Spleen (tissue), 11 donors: ENCODE measurements around the gene TRABD. TPM values are rescaled to one million over a fixed set of nuclear protein-coding genes. Genes with fewer than 3 reads are reported as not detected.

Experiments used
- DNase-seq: peaks from one replicate; pipeline ENCODE4 v3.0.0-alpha.2; 2020
- H3K27ac ChIP-seq, 8 donors: fragments of 200-600 bp; sonication (generic) in 7 of 8; 1 replicate in 4 of 8; 2 replicates in 4 of 8; pipeline versions ENCODE4 v1.5.0 to v1.8.0; 2016 to 2021; ENCODE audit warnings: inconsistent platforms in 4 of 8, mild to moderate bottlenecking in 4 of 8, moderate library complexity in 1 of 8
- H3K27me3 ChIP-seq, 7 donors: fragments of 200-600 bp; sonication (generic) in 6 of 7; replicated peaks in 1 of 7; 1 replicate in 4 of 7; 2 replicates in 3 of 7; pipeline versions ENCODE4 v1.5.0 to v1.8.0; 2016 to 2021; ENCODE audit warnings: inconsistent platforms in 3 of 7, mild to moderate bottlenecking in 1 of 7
- H3K36me3 ChIP-seq, 6 donors: fragments of 200-600 bp; sonication (generic) in 5 of 6; 1 replicate in 4 of 6; 2 replicates in 2 of 6; pipeline versions ENCODE4 v1.5.0 to v1.8.0; 2016 to 2021; ENCODE audit warnings: inconsistent platforms in 2 of 6
- H3K4me1 ChIP-seq, 6 donors: fragments of 200-600 bp; sonication (generic) in 5 of 6; 1 replicate in 3 of 6; 2 replicates in 3 of 6; pipeline versions ENCODE4 v1.5.0 to v1.8.0; 2016 to 2021; ENCODE audit warnings: inconsistent platforms in 3 of 6
- H3K4me3 ChIP-seq, 8 donors: fragments of 200-600 bp; sonication (generic) in 7 of 8; 1 replicate in 4 of 8; 2 replicates in 4 of 8; pipeline versions ENCODE4 v1.5.0 to v1.8.0; 2016 to 2021; ENCODE audit warnings: inconsistent platforms in 4 of 8, mild to moderate bottlenecking in 4 of 8, moderate library complexity in 2 of 8
- H3K9me3 ChIP-seq, 8 donors: fragments of 200-600 bp; sonication (generic) in 7 of 8; 1 replicate in 4 of 8; 2 replicates in 4 of 8; pipeline versions ENCODE4 v1.5.0 to v1.8.0; 2016 to 2021; ENCODE audit warnings: inconsistent platforms in 4 of 8
- CTCF ChIP-seq, 11 experiments: fragments of 200-600 bp in 7 of 11; fragments of 450-650 bp in 4 of 11; sonication (generic) in 4 of 11; IDR thresholded peaks in 8 of 11; conservative IDR thresholded peaks in 3 of 11; 1 replicate in 7 of 11; 2 replicates in 4 of 11; pipeline versions ENCODE4 v1.4.0 to v1.8.0; 2016 to 2021; ENCODE audit warnings: antibody characterized with exemption in 11 of 11, inconsistent platforms in 4 of 11, mild to moderate bottlenecking in 1 of 11
- POLR2A ChIP-seq, 3 donors: fragments of 450-650 bp; IDR thresholded peaks; one replicate each; pipeline ENCODE4 v1.5.1; 2017; ENCODE audit warnings: antibody characterized with exemption in 3 of 3, mild to moderate bottlenecking in 1 of 3
- POLR2AphosphoS5 ChIP-seq, 3 donors: sonication (generic); formaldehyde crosslinking; IDR thresholded peaks; one replicate each; pipeline ENCODE4 v1.5.1; 2017; ENCODE audit warnings: antibody characterized with exemption in 3 of 3
- WGBS, 5 donors: extraction: QIAGEN DNeasy Blood & Tissue Kit in 3 of 5; methylation state at CpG; one replicate each; pipeline versions ENCODE4 v1.1.5 to v1.1.7; 2013 to 2018; 5-methylcytosine and 5-hydroxymethylcytosine counted together
- intact Hi-C: fragments of 100-400 bp; cut with DNase I; formaldehyde crosslinking; loops from one replicate; pipeline ENCODE4 v1.15.0; 2023; ENCODE audit warnings: low total_unique reads
- polyA plus RNA-seq, 3 donors: library from polyadenylated mRNA; stranded (reverse); fragments of 200-250 nt; gene quantifications; one replicate each; pipeline ENCODE4 v1.2.1, GENCODE V29; 2013
- total RNA-seq, 7 donors: library from RNA; depleted of rRNA in 3 of 7; stranded (reverse); fragments of >200 nt in 3 of 7; fragmentation: NEBNext Ultra II Directional in 4 of 7; extraction: Animal tissue kit (Norgen Biotek cat#: 25700) in 4 of 7; gene quantifications; one replicate each; pipeline versions ENCODE4 v1.1.0 to v1.2.1, GENCODE V29; 2016 to 2021
- donor health status: healthy with polysubstance abuse.
- donor health status: DM: no; HTN: no; CAD: no; lungs with moderate emphysema.
- donor health status: DM: no; HTN: no; CAD: no.
- donor health status: Bipolar disorder and iron deficiency.
- donor health status: healthy.
- donor health status: DM: no; HTN: no; CAD: no.
- donor health status: DM: yes; HTN: yes; CAD: no.

TRABD gene
- total and polyA plus RNA-seq, 10 donors = 43.3 to 85.8 (median 60.0) TPM

- H3K27ac ChIP-seq = no peak overlapping the region
- H3K9me3 ChIP-seq = no peaks in the 10 kb centered on the region
- DNase-seq = no peak
- TF ChIP-seq POLR2AphosphoS5 (IDR thresholded peaks at IDR 0.05) (no peak), POLR2A (IDR thresholded peaks at IDR 0.05) (no peak), CTCF (IDR thresholded peaks at IDR 0.05 in 8 of 11, conservative IDR thresholded peaks at IDR 0.05 in 3 of 11) (no peak)
- peaks cover 0 to 28% (median 9%) of the 10 kb centered on the region in 6 donors for H3K4me1 ChIP-seq
- 80 to 92% (median 89%) methylated on average over 27 to 35 of the region's 35 CpGs for WGBS, 5 donors
- peaks cover 0 to 23% (median 0%) of the 10 kb centered on the region in 7 donors for H3K27me3 ChIP-seq
- intact Hi-C loops = loop anchor here (5.0 kb wide), 1 partner anchor 57 kb away; no protein-coding TSS in a partner anchor
- no peak overlapping the region for H3K4me3 ChIP-seq
- H3K36me3 ChIP-seq = no peaks in the 10 kb centered on the region
These were observed 35.3 kb upstream of the TRABD start for GRCh38 chr22:50150161-50151129.

- Histone ChIP-seq H3K27ac (no peak overlapping the region), H3K4me3 (no peak overlapping the region), H3K9me3 (no peaks in the 10 kb centered on the region), H3K36me3 (no peaks in the 10 kb centered on the region), H3K27me3 (peaks cover 0 to 12% (median 0%) of the 10 kb centered on the region in 7 donors), H3K4me1 (peaks cover 0 to 22% (median 7%) of the 10 kb centered on the region in 6 donors)
- 77 to 90% (median 87%) methylated on average over 14 to 33 of the region's 33 CpGs for WGBS, 5 donors
- intact Hi-C loops = loop anchor here (5.0 kb wide), 1 partner anchor 55 kb away; no protein-coding TSS in a partner anchor
- no peak for DNase-seq
- no peak for TF ChIP-seq CTCF (IDR thresholded peaks at IDR 0.05 in 8 of 11, conservative IDR thresholded peaks at IDR 0.05 in 3 of 11)
- TF ChIP-seq POLR2A (IDR thresholded peaks at IDR 0.05) = no peak
- TF ChIP-seq POLR2AphosphoS5 (IDR thresholded peaks at IDR 0.05) = no peak
These were observed 33.9 kb upstream of the TRABD start for GRCh38 chr22:50151571-50152537.

GRCh38 chr22:50153056-50153755 lies 32.5 kb upstream of the TRABD start:
- TF ChIP-seq CTCF (IDR thresholded peaks at IDR 0.05 in 8 of 11, conservative IDR thresholded peaks at IDR 0.05 in 3 of 11) = no peak
- TF ChIP-seq POLR2AphosphoS5 (IDR thresholded peaks at IDR 0.05) = no peak
- no peak for TF ChIP-seq POLR2A (IDR thresholded peaks at IDR 0.05)
- no peaks in the 10 kb centered on the region for H3K9me3 ChIP-seq
- peaks cover 0 to 17% (median 0%) of the 10 kb centered on the region in 7 donors for H3K27me3 ChIP-seq
- intact Hi-C loops = loop anchor here (5.0 kb wide), 1 partner anchor 54 kb away; no protein-coding TSS in a partner anchor
- no peak overlapping the region for H3K27ac ChIP-seq
- peaks cover 0 to 12% (median 6%) of the 10 kb centered on the region in 6 donors for H3K4me1 ChIP-seq
- H3K4me3 ChIP-seq = no peak overlapping the region
- DNase-seq = no peak
- no peaks in the 10 kb centered on the region for H3K36me3 ChIP-seq
- 82 to 89% (median 82%) methylated on average over 21 to 25 of the region's 25 CpGs for WGBS, 5 donors
